PC-9 (cell line): Measurements from ENCODE around the gene SYNPO2L. TPM values are rescaled to one million over a fixed set of nuclear protein-coding genes. Genes with fewer than 3 reads are reported as not detected.
A peak's percentile ranks its signal among the peaks of the same experiment; 100 is the strongest.
"Not testable (repeated sequence)": the region's sequence is repeated elsewhere in the genome, so short reads cannot be mapped to it uniquely, and the experiment has no call there.

Experiments
- BruUV-seq: library from RNA; stranded (reverse); fragments of 400-500 nt; replicated peaks from 2 replicates; lab custom pipeline; 2021; lab: Mats Ljungman, UMichigan
- CTCF ChIA-PET: fragments of 300-600 bp; sonication (Branson Sonifier 250); formaldehyde crosslinking; loops from one replicate; lab custom pipeline; 2022; ENCODE audit warnings: antibody characterized with exemption; lab: Charles Lee
- POLR2A ChIA-PET: fragments of 300-600 bp; sonication (Branson Sonifier 250); formaldehyde crosslinking; loops from one replicate; lab custom pipeline; 2022; ENCODE audit warnings: antibody characterized with exemption; ENCODE audit not compliant: unreplicated experiment; lab: Charles Lee
- DNase-seq, 2 experiments: peaks; one replicate each; pipeline versions ENCODE4 v3.0.0 to v3.0.0-alpha.2; 2015 to 2022; ENCODE audit warnings: mixed read lengths in 1 of 2
- H2AFZ ChIP-seq: fragments of 200-600 bp; sonication (generic); 2 replicates; pipeline ENCODE4 v1.8.1; 2017; ENCODE audit warnings: antibody characterized with exemption
- H3F3A ChIP-seq: fragments of 200-600 bp; sonication (generic); 2 replicates; pipeline ENCODE4 v1.8.1; 2017; ENCODE audit warnings: antibody characterized with exemption, mild to moderate bottlenecking, low read depth; ENCODE audit not compliant: insufficient read depth
- H3K27ac ChIP-seq: fragments of 200-600 bp; sonication (generic); 2 replicates; pipeline ENCODE4 v1.6.1; 2016; ENCODE audit warnings: mixed run types
- H3K27me3 ChIP-seq: fragments of 200-600 bp; sonication (generic); 2 replicates; pipeline ENCODE4 v1.6.1; 2016; ENCODE audit warnings: low read depth, mixed run types; ENCODE audit not compliant: insufficient read depth
- H3K36me3 ChIP-seq: fragments of 200-600 bp; sonication (generic); 2 replicates; pipeline ENCODE4 v1.6.1; 2016; ENCODE audit warnings: low read depth, mixed run types
- H3K4me1 ChIP-seq: fragments of 200-600 bp; sonication (generic); replicated peaks from 2 replicates; pipeline ENCODE4 v1.6.1; 2016; ENCODE audit warnings: mixed run types; ENCODE audit not compliant: insufficient read depth
- H3K4me2 ChIP-seq: fragments of 200-600 bp; sonication (generic); 2 replicates; pipeline ENCODE4 v1.6.1; 2017; ENCODE audit warnings: mixed run types
- H3K4me3 ChIP-seq: fragments of 200-600 bp; sonication (generic); 2 replicates; pipeline ENCODE4 v1.6.1; 2016; ENCODE audit warnings: mixed run types
- H3K79me2 ChIP-seq: fragments of 200-600 bp; sonication (generic); 2 replicates; pipeline ENCODE4 v1.6.1; 2017; ENCODE audit warnings: low read depth, mixed run types
- H3K9me2 ChIP-seq: fragments of 200-600 bp; sonication (generic); 2 replicates; pipeline ENCODE4 v1.8.1; 2017; ENCODE audit warnings: mild to moderate bottlenecking; ENCODE audit not compliant: insufficient read depth
- H3K9me3 ChIP-seq: fragments of 200-600 bp; sonication (generic); 2 replicates; pipeline ENCODE4 v1.8.1; 2016; ENCODE audit warnings: low read depth; ENCODE audit not compliant: insufficient read depth
- H4K20me1 ChIP-seq: fragments of 200-600 bp; sonication (generic); 2 replicates; pipeline ENCODE4 v1.8.1; 2017; ENCODE audit not compliant: insufficient read depth
- CTCF ChIP-seq: fragments of 200-600 bp; sonication (generic); conservative IDR thresholded peaks from 2 replicates; pipeline ENCODE4 v1.6.1; 2017; ENCODE audit warnings: mixed run types, antibody characterized with exemption, mild to moderate bottlenecking, moderate library complexity
- EZH2 ChIP-seq: fragments of 200-600 bp; sonication (generic); IDR thresholded peaks from 2 replicates; pipeline ENCODE4 v1.8.0; 2017; ENCODE audit warnings: antibody characterized with exemption, low read depth
- intact Hi-C: fragments of 100-400 bp; cut with micrococcal nuclease; formaldehyde crosslinking; loops from one replicate; pipeline ENCODE4 v1.10.0; 2022; ENCODE audit not compliant: unreplicated experiment
- total RNA-seq: library from RNA; stranded (reverse); gene quantifications from 2 replicates; pipeline ENCODE4 v1.2.3, GENCODE V29; 2021

Gene SYNPO2L
- total RNA-seq, 1 experiment from 2014 or later: 0.76 TPM

- POLR2A ChIA-PET, H3K9me3 ChIP-seq, H3K27me3 ChIP-seq, H3K9me2 ChIP-seq, H3K36me3 ChIP-seq, H3K79me2 ChIP-seq, intact Hi-C loops, H4K20me1 ChIP-seq, BruUV-seq, H3K4me3 ChIP-seq, H3F3A ChIP-seq: not testable (repeated sequence)
- Histone ChIP-seq H3K4me1 (peaks cover 46% of the 10 kb centered on the region), H2AFZ (peak overlapping the region; percentile 66; the same call in 1 of the 2 replicates), H3K27ac (peak overlapping the region; percentile 23; the same call in 1 of the 2 replicates), H3K4me2 (peak overlapping the region; percentile 61)
- peak; percentile 62 to 69 for DNase-seq
- CTCF ChIA-PET: interaction anchor here (0.6 kb wide), 1 partner anchor 495 kb away, joined by 3 read pairs; no protein-coding TSS in a partner anchor
These were observed 7.8 kb upstream of the SYNPO2L start for GRCh38 chr10:73663621-73664020.

GRCh38 chr10:73662705-73663104, 6.9 kb upstream of the SYNPO2L start:
- H2AFZ ChIP-seq, H3K79me2 ChIP-seq, H3F3A ChIP-seq, H3K4me2 ChIP-seq, CTCF ChIA-PET, H3K27me3 ChIP-seq, DNase-seq, POLR2A ChIA-PET, H3K4me3 ChIP-seq, BruUV-seq, intact Hi-C loops, H3K27ac ChIP-seq, H3K9me2 ChIP-seq, H4K20me1 ChIP-seq, H3K9me3 ChIP-seq, H3K36me3 ChIP-seq: not testable (repeated sequence)
- H3K4me1 ChIP-seq: peaks cover 46% of the 10 kb centered on the region

GRCh38 chr10:73655257-73655989, 406 bp downstream of the SYNPO2L start:
- Histone ChIP-seq H3K27ac (no peak overlapping the region), H3K4me3 (no peak overlapping the region), H3K36me3 (no peaks in the 10 kb centered on the region), H3K9me2 (no peaks in the 10 kb centered on the region), H3K79me2 (no peaks in the 10 kb centered on the region), H3K27me3 (no peaks in the 10 kb centered on the region), H3F3A (no peaks in the 10 kb centered on the region), H3K4me1 (no peaks in the 10 kb centered on the region), H3K9me3 (no peaks in the 10 kb centered on the region), H3K4me2 (no peak overlapping the region), H2AFZ (no peak overlapping the region), H4K20me1 (no peaks in the 10 kb centered on the region)
- ChIA-PET POLR2A (no interaction called here), CTCF (interaction anchor here (0.7 kb wide), 1 partner anchor 36 kb away, joined by 5 read pairs; no protein-coding TSS in a partner anchor)
- no peak for DNase-seq
- intact Hi-C loops: no loop called here
- BruUV-seq: no TSS peak
- TF ChIP-seq EZH2: no peak
- no peak for TF ChIP-seq CTCF

- Histone ChIP-seq H3K27me3 (no peaks in the 10 kb centered on the region), H3K36me3 (no peaks in the 10 kb centered on the region), H3K9me2 (no peaks in the 10 kb centered on the region), H4K20me1 (no peaks in the 10 kb centered on the region), H3K4me1 (no peaks in the 10 kb centered on the region), H3K27ac (no peak overlapping the region), H3K79me2 (no peaks in the 10 kb centered on the region), H3K9me3 (no peaks in the 10 kb centered on the region), H3K4me2 (no peak overlapping the region), H3F3A (no peaks in the 10 kb centered on the region), H2AFZ (no peak overlapping the region), H3K4me3 (no peak overlapping the region)
- TF ChIP-seq CTCF: peak; percentile 55
- TF ChIP-seq EZH2: no peak
- BruUV-seq: no TSS peak
- ChIA-PET CTCF (interaction anchor here (0.5 kb wide), 1 partner anchor 558 kb away, joined by 16 read pairs; no protein-coding TSS in a partner anchor), POLR2A (no interaction called here)
- DNase-seq: peak in 1 of 2 experiments; percentile 64
- intact Hi-C loops: loop anchor here (5.0 kb wide), 1 partner anchor 224 kb away; no protein-coding TSS in a partner anchor
These were observed 2.1 kb downstream of the SYNPO2L start for GRCh38 chr10:73653701-73654100.
